Measurements from ENCODE around the gene DMD. TPM values are rescaled to one million over a fixed set of nuclear protein-coding genes. Genes with fewer than 3 reads are reported as not detected.

DMD gene
- total and polyA plus RNA-seq, 2 donors from 2014 or later: 4.2 to 17.9 TPM

DNA sequence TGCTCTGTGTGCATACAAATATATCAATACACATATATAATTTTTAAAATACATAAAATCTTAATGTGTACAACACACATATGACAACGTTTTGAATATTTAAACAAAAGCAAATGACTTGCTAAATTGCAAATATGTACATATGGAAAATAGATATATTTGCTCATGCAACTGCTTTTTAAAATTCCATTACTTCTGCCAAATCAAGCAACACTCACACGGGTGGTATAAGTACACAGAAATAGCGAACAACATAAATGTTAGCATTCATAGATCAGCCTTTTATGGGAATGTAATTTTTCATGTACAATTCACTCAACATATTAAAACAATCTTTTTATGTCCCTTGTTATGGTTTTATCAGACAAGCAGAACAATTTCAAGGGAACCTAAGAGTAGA, 116.3 kb downstream of the DMD start:
- Histone ChIP-seq H3K9me3 (ENCODE audit: control insufficient read depth in 2 of 3, insufficient read depth in 1 of 3, low read length in 3 of 3) (no peaks in the 10 kb centered on the region), H3K27ac (ENCODE audit: low read depth in 2 of 2, low read length in 2 of 2) (no peak overlapping the region), H3K9ac (ENCODE audit: low read length in 3 of 3) (no peak overlapping the region), H3K27me3 (ENCODE audit: control insufficient read depth, insufficient read depth, low read length) (no peaks in the 10 kb centered on the region), H3K4me1 (ENCODE audit: control insufficient read depth in 2 of 3, insufficient read depth in 2 of 3, low read depth in 1 of 3, low read length in 3 of 3) (no peaks in the 10 kb centered on the region), H3K4me3 (ENCODE audit: low read length in 3 of 3) (no peak overlapping the region), H3K36me3 (ENCODE audit: control insufficient read depth in 2 of 3, insufficient read depth in 3 of 3, low read length in 3 of 3) (no peaks in the 10 kb centered on the region)
- DNase-seq (no peak), FAIRE-seq (no peak)
- intact Hi-C loops (cut with DNase I): no loop called here
- TF ChIP-seq, protein P1, sequence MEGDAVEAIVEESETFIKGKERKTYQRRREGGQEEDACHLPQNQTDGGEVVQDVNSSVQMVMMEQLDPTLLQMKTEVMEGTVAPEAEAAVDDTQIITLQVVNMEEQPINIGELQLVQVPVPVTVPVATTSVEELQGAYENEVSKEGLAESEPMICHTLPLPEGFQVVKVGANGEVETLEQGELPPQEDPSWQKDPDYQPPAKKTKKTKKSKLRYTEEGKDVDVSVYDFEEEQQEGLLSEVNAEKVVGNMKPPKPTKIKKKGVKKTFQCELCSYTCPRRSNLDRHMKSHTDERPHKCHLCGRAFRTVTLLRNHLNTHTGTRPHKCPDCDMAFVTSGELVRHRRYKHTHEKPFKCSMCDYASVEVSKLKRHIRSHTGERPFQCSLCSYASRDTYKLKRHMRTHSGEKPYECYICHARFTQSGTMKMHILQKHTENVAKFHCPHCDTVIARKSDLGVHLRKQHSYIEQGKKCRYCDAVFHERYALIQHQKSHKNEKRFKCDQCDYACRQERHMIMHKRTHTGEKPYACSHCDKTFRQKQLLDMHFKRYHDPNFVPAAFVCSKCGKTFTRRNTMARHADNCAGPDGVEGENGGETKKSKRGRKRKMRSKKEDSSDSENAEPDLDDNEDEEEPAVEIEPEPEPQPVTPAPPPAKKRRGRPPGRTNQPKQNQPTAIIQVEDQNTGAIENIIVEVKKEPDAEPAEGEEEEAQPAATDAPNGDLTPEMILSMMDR (IDR thresholded peaks at IDR 0.05; ENCODE audit: borderline replicate concordance, extremely low read depth, insufficient read depth): no peak

DNA sequence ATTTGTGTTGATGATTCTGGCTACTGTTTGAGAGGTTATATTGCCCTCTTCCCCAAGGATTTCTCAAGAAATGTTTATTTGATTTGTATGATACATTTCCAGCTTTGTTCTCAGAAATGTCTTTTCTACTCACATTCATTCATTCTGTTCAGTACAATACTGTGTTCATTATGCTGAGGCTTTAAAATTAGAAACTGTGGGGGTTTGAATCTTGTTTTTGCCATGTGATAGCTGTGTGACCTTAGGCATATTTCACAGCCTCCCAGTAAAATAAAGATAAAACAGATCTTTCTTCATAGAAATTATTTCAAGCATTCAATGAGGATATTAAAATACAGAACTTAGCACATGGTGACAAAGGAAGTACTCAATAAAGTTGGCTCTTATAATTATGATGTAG, 123.9 kb downstream of the DMD start:
- no peaks in the 10 kb centered on the region for H3K4me1 ChIP-seq (ENCODE audit: control insufficient read depth in 2 of 3, insufficient read depth in 2 of 3, low read depth in 1 of 3, low read length in 3 of 3)
- no peak overlapping the region for H3K4me3 ChIP-seq (ENCODE audit: low read length in 3 of 3)
- no peaks in the 10 kb centered on the region for H3K36me3 ChIP-seq (ENCODE audit: control insufficient read depth in 2 of 3, insufficient read depth in 3 of 3, low read length in 3 of 3)
- no peaks in the 10 kb centered on the region for H3K27me3 ChIP-seq (ENCODE audit: control insufficient read depth, insufficient read depth, low read length)
- no peak for FAIRE-seq
- TF ChIP-seq, protein P1 (IDR thresholded peaks at IDR 0.05; ENCODE audit: borderline replicate concordance, extremely low read depth, insufficient read depth): no peak
- no peak for DNase-seq
- H3K27ac ChIP-seq (ENCODE audit: low read depth in 2 of 2, low read length in 2 of 2): no peak overlapping the region
- H3K9ac ChIP-seq (ENCODE audit: low read length in 3 of 3): no peak overlapping the region
- no peaks in the 10 kb centered on the region for H3K9me3 ChIP-seq (ENCODE audit: control insufficient read depth in 2 of 3, insufficient read depth in 1 of 3, low read length in 3 of 3)
- intact Hi-C loops (cut with DNase I): no loop called here

DNA sequence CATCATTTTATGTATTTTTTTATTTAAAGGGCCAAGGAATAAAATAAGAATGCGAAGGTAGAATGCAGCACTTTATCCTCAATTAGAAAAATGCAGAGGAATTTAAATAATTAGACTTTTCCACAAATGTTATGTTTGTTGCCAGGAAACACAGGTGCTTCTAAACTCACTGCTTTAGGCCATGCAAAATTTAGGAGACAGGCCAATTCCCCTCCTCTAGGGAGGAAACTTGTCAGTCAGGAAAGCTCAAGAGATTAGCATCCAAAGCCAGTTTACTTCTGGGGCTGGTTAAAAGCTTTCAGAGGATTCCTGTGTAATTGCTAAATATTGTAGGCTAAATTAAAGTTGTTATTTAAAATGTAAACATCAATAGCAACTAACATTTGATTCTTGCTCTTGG, 124.5 kb downstream of the DMD start:
- no peak overlapping the region for H3K4me3 ChIP-seq (ENCODE audit: low read length in 3 of 3)
- no peak overlapping the region for H3K27ac ChIP-seq (ENCODE audit: low read depth in 2 of 2, low read length in 2 of 2)
- no peaks in the 10 kb centered on the region for H3K36me3 ChIP-seq (ENCODE audit: control insufficient read depth in 2 of 3, insufficient read depth in 3 of 3, low read length in 3 of 3)
- no peaks in the 10 kb centered on the region for H3K9me3 ChIP-seq (ENCODE audit: control insufficient read depth in 2 of 3, insufficient read depth in 1 of 3, low read length in 3 of 3)
- DNase-seq (peak in 1 of 5 donors; percentile 7), FAIRE-seq (no peak)
- H3K4me1 ChIP-seq (ENCODE audit: control insufficient read depth in 2 of 3, insufficient read depth in 2 of 3, low read depth in 1 of 3, low read length in 3 of 3): no peaks in the 10 kb centered on the region
- intact Hi-C loops (cut with DNase I): no loop called here
- no peaks in the 10 kb centered on the region for H3K27me3 ChIP-seq (ENCODE audit: control insufficient read depth, insufficient read depth, low read length)
- TF ChIP-seq, protein P1 (IDR thresholded peaks at IDR 0.05; ENCODE audit: borderline replicate concordance, extremely low read depth, insufficient read depth): no peak
- no peak overlapping the region for H3K9ac ChIP-seq (ENCODE audit: low read length in 3 of 3)

DNA sequence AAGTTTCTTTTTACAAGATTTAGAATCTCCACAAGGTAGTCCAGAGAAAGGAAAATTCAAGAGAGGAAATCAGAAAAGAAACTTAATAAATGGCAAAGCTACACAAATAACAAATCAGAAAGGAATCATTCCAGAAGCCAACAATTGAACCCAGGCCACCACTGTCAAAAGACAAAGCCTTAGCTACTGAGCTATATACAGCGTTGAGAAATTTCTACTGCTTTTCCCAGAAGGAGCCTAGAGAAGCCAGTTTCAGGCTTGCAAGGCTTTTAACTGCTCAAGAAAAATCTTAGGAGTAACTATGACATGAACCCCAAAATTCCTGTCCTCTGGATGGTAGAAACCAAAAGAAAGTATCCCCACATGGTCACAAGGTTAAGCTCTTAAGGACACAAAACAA, 129.0 kb downstream of the DMD start:
- no peak overlapping the region for H3K9ac ChIP-seq (ENCODE audit: low read length in 3 of 3)
- H3K9me3 ChIP-seq (ENCODE audit: control insufficient read depth in 2 of 3, insufficient read depth in 1 of 3, low read length in 3 of 3): no peaks in the 10 kb centered on the region
- FAIRE-seq: no peak
- DNase-seq: no peak
- no peaks in the 10 kb centered on the region for H3K36me3 ChIP-seq (ENCODE audit: control insufficient read depth in 2 of 3, insufficient read depth in 3 of 3, low read length in 3 of 3)
- H3K4me1 ChIP-seq (ENCODE audit: control insufficient read depth in 2 of 3, insufficient read depth in 2 of 3, low read depth in 1 of 3, low read length in 3 of 3): no peaks in the 10 kb centered on the region
- H3K27ac ChIP-seq (ENCODE audit: low read depth in 2 of 2, low read length in 2 of 2): no peak overlapping the region
- no peak overlapping the region for H3K4me3 ChIP-seq (ENCODE audit: low read length in 3 of 3)
- H3K27me3 ChIP-seq (ENCODE audit: control insufficient read depth, insufficient read depth, low read length): no peaks in the 10 kb centered on the region
- intact Hi-C loops (cut with DNase I): no loop called here
- TF ChIP-seq, protein P1 (IDR thresholded peaks at IDR 0.05; ENCODE audit: borderline replicate concordance, extremely low read depth, insufficient read depth): no peak

All from kidney (tissue), 14 donors.